Ascending aorta (tissue), 2 donors: Measurements from ENCODE around the gene TRABD2B. TPM values are rescaled to one million over a fixed set of nuclear protein-coding genes. Genes with fewer than 3 reads are reported as not detected.

Experiments used
- DNase-seq, 2 donors: peaks; one replicate each; pipeline ENCODE4 v3.0.0-alpha.2; 2019; ENCODE audit warnings: low spot score in 2 of 2
- H3K27ac ChIP-seq, 2 donors: fragments of 200-600 bp; sonication (generic); one replicate each; pipeline ENCODE4 v1.5.1; 2016 to 2017; ENCODE audit warnings: mild to moderate bottlenecking in 1 of 2
- H3K27me3 ChIP-seq: fragments of 200-600 bp; sonication (generic); one replicate; pipeline ENCODE4 v1.5.1; 2017
- H3K36me3 ChIP-seq, 2 donors: fragments of 200-600 bp; sonication (generic); one replicate each; pipeline ENCODE4 v1.5.1; 2016
- H3K4me1 ChIP-seq, 2 donors: fragments of 200-600 bp; sonication (generic); one replicate each; pipeline ENCODE4 v1.5.1; 2016 to 2017; ENCODE audit warnings: mild to moderate bottlenecking in 1 of 2
- H3K4me3 ChIP-seq, 2 donors: fragments of 200-600 bp; sonication (generic); one replicate each; pipeline ENCODE4 v1.5.1; 2016 to 2017; ENCODE audit warnings: mild to moderate bottlenecking in 1 of 2
- H3K9me3 ChIP-seq, 2 donors: fragments of 200-600 bp; sonication (generic); one replicate each; pipeline ENCODE4 v1.5.1; 2016
- intact Hi-C: fragments of 100-400 bp; cut with DNase I; formaldehyde crosslinking; loops from one replicate; pipeline ENCODE4 v1.15.1; 2023
- total RNA-seq: library from RNA; depleted of rRNA; stranded (reverse); fragments of >200 nt; gene quantifications from one replicate; pipeline ENCODE4 v1.1.0, GENCODE V29; 2016
- TF ChIP-seq, protein P1 (sequence below), 3 experiments: fragments of 200-600 bp in 2 of 3; fragments of 450-650 bp in 1 of 3; sonication (generic) in 2 of 3; IDR thresholded peaks; one replicate each; pipeline ENCODE4 v1.5.1; 2016 to 2019; ENCODE audit warnings: antibody characterized with exemption in 3 of 3, mild to moderate bottlenecking in 1 of 3, moderate library complexity in 1 of 3

The TRABD2B gene
- total RNA-seq, 1 donor from 2014 or later: 7.9 TPM

- intact Hi-C loops: loop anchor here (1.0 to 10.0 kb wide), 3 partner anchors 23 to 495 kb away; partner anchors contain the start of gene TRABD2B
- TF ChIP-seq, protein P1, sequence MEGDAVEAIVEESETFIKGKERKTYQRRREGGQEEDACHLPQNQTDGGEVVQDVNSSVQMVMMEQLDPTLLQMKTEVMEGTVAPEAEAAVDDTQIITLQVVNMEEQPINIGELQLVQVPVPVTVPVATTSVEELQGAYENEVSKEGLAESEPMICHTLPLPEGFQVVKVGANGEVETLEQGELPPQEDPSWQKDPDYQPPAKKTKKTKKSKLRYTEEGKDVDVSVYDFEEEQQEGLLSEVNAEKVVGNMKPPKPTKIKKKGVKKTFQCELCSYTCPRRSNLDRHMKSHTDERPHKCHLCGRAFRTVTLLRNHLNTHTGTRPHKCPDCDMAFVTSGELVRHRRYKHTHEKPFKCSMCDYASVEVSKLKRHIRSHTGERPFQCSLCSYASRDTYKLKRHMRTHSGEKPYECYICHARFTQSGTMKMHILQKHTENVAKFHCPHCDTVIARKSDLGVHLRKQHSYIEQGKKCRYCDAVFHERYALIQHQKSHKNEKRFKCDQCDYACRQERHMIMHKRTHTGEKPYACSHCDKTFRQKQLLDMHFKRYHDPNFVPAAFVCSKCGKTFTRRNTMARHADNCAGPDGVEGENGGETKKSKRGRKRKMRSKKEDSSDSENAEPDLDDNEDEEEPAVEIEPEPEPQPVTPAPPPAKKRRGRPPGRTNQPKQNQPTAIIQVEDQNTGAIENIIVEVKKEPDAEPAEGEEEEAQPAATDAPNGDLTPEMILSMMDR (IDR thresholded peaks at IDR 0.05): no peak
- Histone ChIP-seq H3K4me1 (peaks cover 0 to 27% of the 10 kb centered on the region in 2 donors), H3K36me3 (no peaks in the 10 kb centered on the region), H3K27me3 (no peaks in the 10 kb centered on the region), H3K9me3 (no peaks in the 10 kb centered on the region), H3K27ac (peak overlapping the region; percentile 79 to 81), H3K4me3 (no peak overlapping the region)
- DNase-seq: peak; percentile 78 to 95
Observed at GRCh38 chr1:48019714-48020315, 22.6 kb upstream of the TRABD2B start.

DNA sequence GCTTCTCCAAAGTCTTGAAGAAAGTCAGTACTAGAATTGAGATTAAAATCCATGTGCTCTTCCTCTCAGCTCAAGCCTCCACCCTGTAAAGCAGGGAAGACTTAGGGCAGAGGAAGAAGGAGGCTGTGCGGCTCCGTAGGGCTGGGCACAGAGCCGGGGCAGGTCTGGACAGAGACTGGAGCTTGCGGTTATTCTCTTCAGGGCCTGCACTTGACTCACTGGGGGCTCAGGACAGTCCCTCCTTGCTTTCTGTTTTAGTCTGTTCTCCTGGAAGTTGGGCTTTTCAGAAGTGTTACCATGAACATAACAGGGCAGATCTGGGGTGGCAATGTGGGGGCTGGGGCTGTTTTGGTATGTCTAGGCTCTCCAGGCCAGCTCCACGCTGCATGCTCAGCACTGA lies 21.6 kb upstream of the TRABD2B start:
- intact Hi-C loops: loop anchor here (1.0 to 10.0 kb wide), 3 partner anchors 22 to 494 kb away; partner anchors contain the start of gene TRABD2B
- Histone ChIP-seq H3K27me3 (no peaks in the 10 kb centered on the region), H3K4me1 (peaks cover 0 to 27% of the 10 kb centered on the region in 2 donors), H3K9me3 (no peaks in the 10 kb centered on the region), H3K27ac (peak overlapping the region; percentile 79 to 81), H3K4me3 (no peak overlapping the region), H3K36me3 (no peaks in the 10 kb centered on the region)
- DNase-seq: peak in 1 of 2 donors; percentile 52
- TF ChIP-seq, protein P1 (IDR thresholded peaks at IDR 0.05): no peak

DNA sequence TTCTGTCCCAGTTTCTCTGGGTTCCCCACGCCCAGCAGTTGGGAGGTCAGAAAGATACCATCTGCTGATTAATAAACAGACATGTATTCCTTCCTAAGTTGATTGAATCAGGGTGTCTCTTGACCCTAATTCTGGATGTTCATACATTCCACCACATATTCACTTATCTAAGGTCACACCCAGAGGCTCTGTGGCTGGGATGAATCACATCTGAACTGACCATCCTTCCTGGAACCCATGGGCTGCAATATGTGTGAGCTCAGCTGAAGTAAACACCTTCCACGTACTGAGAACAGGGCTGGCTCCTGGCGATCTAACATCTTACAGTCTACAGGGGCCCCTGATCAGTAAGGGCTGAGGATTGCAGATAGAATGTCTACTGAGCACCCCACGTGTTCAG lies 20.5 kb upstream of the TRABD2B start:
- peak in 1 of 2 donors; percentile 60 for DNase-seq
- no peaks in the 10 kb centered on the region for H3K27me3 ChIP-seq
- peak overlapping the region in 1 of 2 donors; percentile 10 for H3K27ac ChIP-seq
- TF ChIP-seq, protein P1 (IDR thresholded peaks at IDR 0.05): no peak
- intact Hi-C loops: loop anchor here (2.0 to 10.0 kb wide), 2 partner anchors 21 to 493 kb away; partner anchors contain the start of gene TRABD2B
- H3K4me1 ChIP-seq: peaks cover 0 to 27% of the 10 kb centered on the region in 2 donors
- H3K36me3 ChIP-seq: no peaks in the 10 kb centered on the region
- no peak overlapping the region for H3K4me3 ChIP-seq
- H3K9me3 ChIP-seq: no peaks in the 10 kb centered on the region

DNA sequence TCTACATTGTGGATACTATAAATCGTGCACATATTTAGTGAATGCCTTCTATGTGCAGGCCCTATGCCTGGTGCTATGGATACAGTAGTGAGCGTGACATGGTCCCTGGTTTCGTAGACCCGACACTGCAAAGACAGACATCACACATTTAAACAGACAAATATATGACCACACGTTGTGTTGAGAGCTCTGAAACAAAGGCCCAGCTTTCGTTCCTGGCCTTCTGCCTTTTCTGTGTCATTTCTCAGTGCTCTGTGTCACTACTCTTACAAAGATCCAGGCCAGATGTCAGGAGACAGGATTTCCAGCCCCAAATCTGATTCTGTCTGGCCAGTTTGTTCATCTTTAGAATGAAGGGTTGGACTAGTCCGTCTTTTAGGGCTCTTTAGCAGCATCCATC lies 19.3 kb upstream of the TRABD2B start:
- peak in 1 of 2 donors; percentile 59 for DNase-seq
- Histone ChIP-seq H3K27ac (peak overlapping the region; percentile 44 to 59), H3K4me3 (no peak overlapping the region)

GRCh38 chr1:48013270-48013669 lies 16.1 kb upstream of the TRABD2B start:
- no peak overlapping the region for H3K27ac ChIP-seq
- H3K4me1 ChIP-seq: peaks cover 0 to 12% of the 10 kb centered on the region in 2 donors
- no peaks in the 10 kb centered on the region for H3K9me3 ChIP-seq
- no peaks in the 10 kb centered on the region for H3K27me3 ChIP-seq
- intact Hi-C loops: loop anchor here (10.0 kb wide), 1 partner anchor 488 kb away; no protein-coding TSS in a partner anchor
- TF ChIP-seq, protein P1 (IDR thresholded peaks at IDR 0.05): no peak
- H3K36me3 ChIP-seq: no peaks in the 10 kb centered on the region
- H3K4me3 ChIP-seq: no peak overlapping the region
- no peak for DNase-seq

More for the DNA sequence above, 19.3 kb upstream of the TRABD2B start:
- TF ChIP-seq, protein P1 (IDR thresholded peaks at IDR 0.05): no peak
- intact Hi-C loops: loop anchor here (10.0 kb wide), 1 partner anchor 492 kb away; no protein-coding TSS in a partner anchor
- Histone ChIP-seq H3K4me1 (peaks cover 0 to 27% of the 10 kb centered on the region in 2 donors), H3K36me3 (no peaks in the 10 kb centered on the region), H3K27me3 (no peaks in the 10 kb centered on the region), H3K9me3 (no peaks in the 10 kb centered on the region)
